Smooth muscle cell (in vitro differentiated cells): ENCODE measurements around the gene ARFIP1. TPM values are rescaled to one million over a fixed set of nuclear protein-coding genes. Genes with fewer than 3 reads are reported as not detected.
A peak's percentile ranks its signal among the peaks of the same experiment; 100 is the strongest.

Experiments
- DNase-seq: peaks from one replicate; lab custom pipeline; 2025; ENCODE audit not compliant: unreplicated experiment; lab: John Stamatoyannopoulos, UW
- H2AFZ ChIP-seq: fragments of 200-600 bp; sonication (generic); 2 replicates; pipeline ENCODE4 v1.6.0; 2016; ENCODE audit warnings: antibody characterized with exemption, low read depth, mild to moderate bottlenecking
- H3F3A ChIP-seq: fragments of 200-600 bp; sonication (generic); 2 replicates; pipeline ENCODE4 v1.6.0; 2017; ENCODE audit warnings: antibody characterized with exemption, low read depth
- H3K27ac ChIP-seq: fragments of 200-600 bp; sonication (generic); 2 replicates; pipeline ENCODE4 v1.5.1; 2016; ENCODE audit warnings: low read depth, mild to moderate bottlenecking
- H3K27me3 ChIP-seq: fragments of 200-600 bp; sonication (generic); 2 replicates; pipeline ENCODE4 v1.6.1; 2016; ENCODE audit warnings: low read depth, mild to moderate bottlenecking
- H3K36me3 ChIP-seq: fragments of 200-600 bp; sonication (generic); 2 replicates; pipeline ENCODE4 v1.5.1; 2016; ENCODE audit warnings: low read depth
- H3K4me1 ChIP-seq: fragments of 200-600 bp; sonication (generic); 2 replicates; pipeline ENCODE4 v1.5.1; 2016; ENCODE audit warnings: low read depth
- H3K4me2 ChIP-seq: fragments of 200-600 bp; sonication (generic); 2 replicates; pipeline ENCODE4 v1.6.0; 2016; ENCODE audit warnings: mild to moderate bottlenecking
- H3K4me3 ChIP-seq: fragments of 200-600 bp; sonication (generic); 2 replicates; pipeline ENCODE4 v1.5.1; 2016; ENCODE audit warnings: mild to moderate bottlenecking
- H3K79me2 ChIP-seq: fragments of 200-600 bp; sonication (generic); 2 replicates; pipeline ENCODE4 v1.6.0; 2016; ENCODE audit warnings: low read depth, mild to moderate bottlenecking
- H3K9ac ChIP-seq: fragments of 200-600 bp; sonication (generic); 2 replicates; pipeline ENCODE4 v1.6.0; 2016; ENCODE audit warnings: low read depth
- H3K9me3 ChIP-seq: fragments of 200-600 bp; sonication (generic); replicated peaks from 2 replicates; pipeline ENCODE4 v1.5.1; 2016; ENCODE audit warnings: low read depth
- H4K20me1 ChIP-seq: fragments of 200-600 bp; sonication (generic); 2 replicates; pipeline ENCODE4 v1.6.0; 2016; ENCODE audit warnings: low read depth
- WGBS: methylation state at CpG from one replicate; pipeline ENCODE4 v1.1.7; 2016; ENCODE audit warnings: low lambda C conversion rate; 5-methylcytosine and 5-hydroxymethylcytosine counted together
- polyA plus RNA-seq: library from polyadenylated mRNA; unstranded; fragments of >200 nt; fragmentation: Nextera tagmentation; extraction: Ambion mirVana; gene quantifications from 2 replicates; pipeline ENCODE4 v1.2.1, GENCODE V29; 2016
- total RNA-seq: library from RNA; depleted of rRNA; stranded (reverse); fragments of >200 nt; gene quantifications from 2 replicates; pipeline ENCODE4 v1.2.3, GENCODE V29; 2014
- TF ChIP-seq, protein P1 (sequence below): fragments of 200-600 bp; sonication (generic); IDR thresholded peaks from 2 replicates; pipeline ENCODE4 v1.5.1; 2017; ENCODE audit warnings: borderline replicate concordance, mild to moderate bottlenecking, antibody characterized with exemption; ENCODE audit not compliant: insufficient read depth, poor library complexity, severe bottlenecking

Gene ARFIP1
- total and polyA plus RNA-seq, 2 experiments from 2014 or later, result 21.3 to 37.7 TPM

DNA sequence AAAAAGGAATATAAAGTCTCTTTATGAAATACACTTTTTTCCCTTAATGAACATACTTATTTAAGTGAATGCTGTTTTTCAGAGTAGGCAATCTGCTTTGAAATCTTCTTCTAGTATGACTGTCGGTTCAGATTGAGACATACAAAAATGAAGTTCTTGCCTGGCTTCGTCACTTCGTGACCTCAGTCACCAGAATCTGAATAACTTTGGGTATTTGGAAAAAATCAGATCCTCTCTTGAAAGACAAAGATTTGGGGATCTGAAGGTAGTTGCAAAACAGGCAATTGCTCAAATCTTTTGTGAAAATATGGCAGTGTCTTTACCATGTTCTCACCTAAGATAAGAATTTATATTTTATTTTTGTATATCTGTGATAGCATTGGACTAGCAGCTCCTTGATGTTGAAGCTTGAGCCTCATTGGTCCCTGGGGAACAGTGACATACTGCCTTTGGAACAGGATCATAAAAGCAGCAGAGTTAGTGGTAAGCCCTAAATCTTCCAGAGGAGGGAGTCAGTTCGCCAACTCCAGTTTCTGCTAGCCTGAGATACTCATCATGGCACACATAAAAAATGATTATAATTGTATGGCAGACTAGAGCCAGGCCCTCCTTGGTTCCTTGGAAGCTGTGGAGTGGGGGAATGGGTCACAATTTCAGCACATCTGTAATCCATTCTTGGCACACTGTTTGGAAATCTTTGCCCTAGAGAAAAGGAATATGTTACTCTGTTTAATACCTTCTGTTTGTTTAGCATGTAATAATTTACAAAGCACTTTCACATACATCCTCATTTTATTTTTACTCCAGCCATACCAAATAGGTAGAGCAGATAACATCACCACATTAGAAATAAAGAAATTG lies 5.0 kb downstream of the ARFIP1 start:
- Histone ChIP-seq H3K36me3 (no peaks in the 10 kb centered on the region), H3K4me2 (no peak overlapping the region), H3K4me1 (no peaks in the 10 kb centered on the region), H4K20me1 (peaks cover 90% of the 10 kb centered on the region), H3K27me3 (no peaks in the 10 kb centered on the region), H3K4me3 (no peak overlapping the region), H3K79me2 (peaks cover 93% of the 10 kb centered on the region), H2AFZ (no peak overlapping the region), H3F3A (peaks cover 14% of the 10 kb centered on the region), H3K9me3 (no peaks in the 10 kb centered on the region), H3K27ac (no peak overlapping the region), H3K9ac (no peak overlapping the region)
- no peak for DNase-seq
- 81% methylated on average over 4 of the region's 4 CpGs for WGBS
- TF ChIP-seq, protein P1, sequence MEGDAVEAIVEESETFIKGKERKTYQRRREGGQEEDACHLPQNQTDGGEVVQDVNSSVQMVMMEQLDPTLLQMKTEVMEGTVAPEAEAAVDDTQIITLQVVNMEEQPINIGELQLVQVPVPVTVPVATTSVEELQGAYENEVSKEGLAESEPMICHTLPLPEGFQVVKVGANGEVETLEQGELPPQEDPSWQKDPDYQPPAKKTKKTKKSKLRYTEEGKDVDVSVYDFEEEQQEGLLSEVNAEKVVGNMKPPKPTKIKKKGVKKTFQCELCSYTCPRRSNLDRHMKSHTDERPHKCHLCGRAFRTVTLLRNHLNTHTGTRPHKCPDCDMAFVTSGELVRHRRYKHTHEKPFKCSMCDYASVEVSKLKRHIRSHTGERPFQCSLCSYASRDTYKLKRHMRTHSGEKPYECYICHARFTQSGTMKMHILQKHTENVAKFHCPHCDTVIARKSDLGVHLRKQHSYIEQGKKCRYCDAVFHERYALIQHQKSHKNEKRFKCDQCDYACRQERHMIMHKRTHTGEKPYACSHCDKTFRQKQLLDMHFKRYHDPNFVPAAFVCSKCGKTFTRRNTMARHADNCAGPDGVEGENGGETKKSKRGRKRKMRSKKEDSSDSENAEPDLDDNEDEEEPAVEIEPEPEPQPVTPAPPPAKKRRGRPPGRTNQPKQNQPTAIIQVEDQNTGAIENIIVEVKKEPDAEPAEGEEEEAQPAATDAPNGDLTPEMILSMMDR, result no peak

DNA sequence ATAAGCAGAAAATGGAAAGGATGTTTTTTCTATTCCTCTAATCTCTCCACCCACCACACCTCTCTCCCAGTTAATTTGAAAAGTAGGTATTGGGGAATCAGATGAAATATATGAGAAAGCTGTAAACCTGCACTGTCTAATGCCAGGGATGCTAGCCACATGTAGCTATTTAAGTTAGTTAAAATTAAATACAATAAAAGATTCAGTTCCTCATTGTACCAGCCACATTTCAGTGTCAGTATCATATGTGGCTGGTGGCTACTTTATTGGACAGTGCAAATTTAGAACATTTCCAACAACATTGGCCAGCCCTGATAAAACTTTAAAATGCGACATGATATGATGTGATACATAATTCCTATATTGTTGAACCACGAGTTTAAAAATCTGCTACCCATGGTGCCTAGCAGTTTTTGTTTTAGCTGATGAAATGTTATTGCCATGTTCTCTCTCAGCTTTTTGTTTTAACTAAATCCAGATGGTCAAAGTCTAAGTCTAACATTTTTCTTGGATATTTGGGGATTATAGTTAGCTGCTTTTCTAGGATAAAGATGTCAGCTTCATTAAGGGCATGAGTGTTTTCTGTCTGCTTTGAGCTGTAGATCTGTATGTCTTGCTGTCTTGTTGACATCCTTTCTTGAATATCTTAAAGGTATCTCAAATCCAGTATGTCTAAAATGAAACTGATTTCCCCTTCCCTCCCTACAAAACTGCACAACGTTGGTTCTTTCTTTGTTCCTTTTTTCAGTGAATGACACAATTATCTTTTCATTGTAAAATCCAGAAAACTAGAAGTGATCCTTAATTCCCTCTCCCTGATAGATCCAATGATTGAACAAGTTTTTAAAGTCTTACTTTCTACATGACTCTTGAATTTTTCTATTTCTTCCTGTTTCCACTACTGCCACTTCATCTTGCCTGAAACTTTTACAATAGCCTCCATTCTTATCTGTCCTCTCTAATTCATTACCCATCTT lies 6.2 kb downstream of the ARFIP1 start:
- TF ChIP-seq, protein P1, result no peak
- H3K27ac ChIP-seq, result peak overlapping the region; percentile 10
- H3K79me2 ChIP-seq, result peaks cover 97% of the 10 kb centered on the region
- no peak overlapping the region for H3K9ac ChIP-seq
- H3K9me3 ChIP-seq, result no peaks in the 10 kb centered on the region
- 44% methylated on average over 3 of the region's 3 CpGs for whole genome bisulfite sequencing
- peaks cover 99% of the 10 kb centered on the region for H4K20me1 ChIP-seq
- peak overlapping the region; percentile 6 for H3K4me2 ChIP-seq
- no peaks in the 10 kb centered on the region for H3K27me3 ChIP-seq
- no peaks in the 10 kb centered on the region for H3K36me3 ChIP-seq
- no peak for DNase-seq
- H3K4me3 ChIP-seq, result peak overlapping the region; percentile 13
- H3F3A ChIP-seq, result peaks cover 14% of the 10 kb centered on the region
- H3K4me1 ChIP-seq, result no peaks in the 10 kb centered on the region
- H2AFZ ChIP-seq, result no peak overlapping the region

DNA sequence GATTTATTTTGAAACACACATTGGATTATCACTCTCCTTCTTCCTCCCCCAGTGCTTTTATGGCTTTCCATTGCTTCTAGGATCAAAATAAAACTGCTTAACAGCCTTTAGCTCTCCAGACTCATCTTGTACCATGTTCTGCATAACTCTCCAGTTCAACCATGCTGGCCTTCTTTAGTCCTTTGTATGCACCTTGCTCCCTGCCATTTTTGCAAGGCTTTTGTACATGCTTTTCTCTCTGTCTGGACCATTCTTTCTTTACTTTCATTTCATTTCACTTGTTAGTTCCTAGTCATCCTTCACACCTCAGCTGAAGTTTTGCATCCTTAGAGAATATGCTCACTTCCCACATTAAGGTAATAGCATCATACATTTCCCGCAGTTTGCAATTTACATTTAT lies 6.9 kb downstream of the ARFIP1 start:
- H3K36me3 ChIP-seq, result no peaks in the 10 kb centered on the region
- no peak overlapping the region for H3K9ac ChIP-seq
- WGBS, result 97% methylated on average over 1 of the region's 1 CpG
- H3K4me3 ChIP-seq, result peak overlapping the region; percentile 13
- no peaks in the 10 kb centered on the region for H3K4me1 ChIP-seq
- H2AFZ ChIP-seq, result no peak overlapping the region
- no peaks in the 10 kb centered on the region for H3K9me3 ChIP-seq
- H3K27me3 ChIP-seq, result no peaks in the 10 kb centered on the region
- peak overlapping the region; percentile 6 for H3K4me2 ChIP-seq
- H3F3A ChIP-seq, result peaks cover 14% of the 10 kb centered on the region
- H4K20me1 ChIP-seq, result peaks cover 100% of the 10 kb centered on the region
- TF ChIP-seq, protein P1, result no peak
- peaks cover 97% of the 10 kb centered on the region for H3K79me2 ChIP-seq
- DNase-seq, result no peak
- peak overlapping the region; percentile 10 for H3K27ac ChIP-seq
